Measurements from ENCODE around the gene PTPRN2. TPM values are rescaled to one million over a fixed set of nuclear protein-coding genes. Genes with fewer than 3 reads are reported as not detected.

PTPRN2 gene
- total and polyA plus RNA-seq, 7 donors, result 0.47 to 0.82 (median 0.51) TPM

DNA sequence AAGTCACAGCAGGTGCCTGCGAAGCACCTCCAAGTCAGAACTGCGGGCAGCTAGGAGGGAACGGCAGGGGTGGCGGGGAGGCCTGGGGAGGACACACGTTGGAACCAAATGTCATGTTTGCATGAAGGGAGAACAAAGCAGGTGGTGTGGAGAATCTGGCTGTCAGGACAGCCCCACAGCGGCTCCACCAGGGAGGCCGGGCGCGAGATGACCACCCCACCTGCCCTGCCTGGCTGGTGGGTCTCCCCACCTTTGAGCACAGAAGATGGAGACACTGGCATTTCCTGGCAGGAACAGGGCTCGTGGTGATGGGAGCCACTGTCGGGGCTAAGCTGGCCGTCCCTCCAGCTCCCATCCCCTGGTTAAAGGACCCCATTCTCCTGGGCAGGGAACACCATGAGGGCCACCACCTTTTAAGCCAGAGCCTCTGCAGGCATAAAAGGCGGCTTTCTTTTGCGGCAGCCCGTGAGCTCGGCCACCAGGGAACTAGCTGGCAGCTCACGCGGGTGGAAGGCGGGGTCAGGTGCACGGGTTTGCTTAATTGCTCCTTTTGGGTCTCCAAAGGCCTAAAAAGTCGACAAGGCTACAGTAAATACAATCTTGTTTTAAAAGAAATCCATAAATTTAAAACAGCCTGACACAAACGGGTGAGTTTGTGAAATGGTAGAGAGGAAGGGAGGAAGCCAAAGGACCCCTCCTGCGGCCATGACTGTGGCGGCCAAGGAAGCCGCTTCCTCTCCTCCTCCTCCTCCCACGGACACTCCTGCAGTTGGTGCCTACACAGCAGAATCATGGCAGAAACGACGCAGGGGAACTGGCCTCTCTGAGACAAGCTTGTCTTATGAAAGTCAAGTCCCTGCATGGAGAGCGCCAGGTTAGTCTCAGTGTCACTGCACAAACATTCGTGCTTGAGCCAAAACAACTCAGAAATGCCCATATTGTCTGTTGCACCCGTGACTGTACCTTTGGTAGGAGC lies 1037.0 kb downstream of the PTPRN2 start:
- DNase-seq (no peak), ATAC-seq (no peak)
- Histone ChIP-seq H3K36me3 (ENCODE audit: insufficient read depth in 1 of 2, low read depth in 1 of 2) (no peaks in the 10 kb centered on the region), H3K27ac (no peak overlapping the region), H3K9me3 (no peaks in the 10 kb centered on the region), H3K27me3 (ENCODE audit: insufficient read depth in 3 of 3, low read length in 2 of 3) (no peaks in the 10 kb centered on the region), H3K4me3 (no peak overlapping the region), H3K4me1 (no peaks in the 10 kb centered on the region)
- 79 to 80% (median 79%) methylated on average over 30 to 31 of the region's 31 CpGs for WGBS, 3 donors
- TF ChIP-seq, protein P1, sequence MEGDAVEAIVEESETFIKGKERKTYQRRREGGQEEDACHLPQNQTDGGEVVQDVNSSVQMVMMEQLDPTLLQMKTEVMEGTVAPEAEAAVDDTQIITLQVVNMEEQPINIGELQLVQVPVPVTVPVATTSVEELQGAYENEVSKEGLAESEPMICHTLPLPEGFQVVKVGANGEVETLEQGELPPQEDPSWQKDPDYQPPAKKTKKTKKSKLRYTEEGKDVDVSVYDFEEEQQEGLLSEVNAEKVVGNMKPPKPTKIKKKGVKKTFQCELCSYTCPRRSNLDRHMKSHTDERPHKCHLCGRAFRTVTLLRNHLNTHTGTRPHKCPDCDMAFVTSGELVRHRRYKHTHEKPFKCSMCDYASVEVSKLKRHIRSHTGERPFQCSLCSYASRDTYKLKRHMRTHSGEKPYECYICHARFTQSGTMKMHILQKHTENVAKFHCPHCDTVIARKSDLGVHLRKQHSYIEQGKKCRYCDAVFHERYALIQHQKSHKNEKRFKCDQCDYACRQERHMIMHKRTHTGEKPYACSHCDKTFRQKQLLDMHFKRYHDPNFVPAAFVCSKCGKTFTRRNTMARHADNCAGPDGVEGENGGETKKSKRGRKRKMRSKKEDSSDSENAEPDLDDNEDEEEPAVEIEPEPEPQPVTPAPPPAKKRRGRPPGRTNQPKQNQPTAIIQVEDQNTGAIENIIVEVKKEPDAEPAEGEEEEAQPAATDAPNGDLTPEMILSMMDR (IDR thresholded peaks at IDR 0.05), result no peak
- intact Hi-C loops (cut with DNase I), result no loop called here

DNA sequence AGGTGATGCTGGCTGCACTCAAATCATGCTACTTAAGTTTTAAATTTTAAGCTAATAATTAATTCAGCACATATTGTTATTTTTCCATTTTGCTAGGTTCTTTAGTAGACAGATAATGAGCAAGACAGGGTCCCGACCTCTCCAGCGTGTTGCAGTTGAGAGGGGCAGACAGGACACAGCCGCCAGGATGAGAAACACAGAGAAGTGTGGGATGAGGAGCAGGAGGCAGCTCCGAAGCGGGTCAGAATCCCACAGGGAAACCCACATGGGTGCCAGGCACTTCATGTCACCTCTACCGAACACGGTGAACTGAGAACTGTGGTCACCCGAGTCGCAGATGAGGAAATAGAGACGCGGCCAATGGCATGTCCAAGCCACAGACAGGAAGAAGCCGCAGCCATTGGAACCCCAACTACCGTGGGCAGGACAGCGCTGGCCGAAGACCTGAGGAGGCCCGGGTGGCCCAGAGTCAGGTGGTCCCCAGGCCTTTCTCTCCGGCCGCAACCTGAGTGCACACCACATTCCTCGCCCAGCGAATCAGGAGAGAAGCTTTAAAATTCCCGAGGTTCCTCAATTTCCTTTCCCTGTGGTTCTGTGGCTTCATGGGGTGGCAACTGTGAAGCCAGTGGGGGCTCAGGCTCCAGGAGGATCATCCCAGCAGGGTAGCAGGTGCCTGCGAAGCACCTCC lies 1037.9 kb downstream of the PTPRN2 start:
- DNase-seq, result no peak
- H3K36me3 ChIP-seq (ENCODE audit: insufficient read depth in 1 of 2, low read depth in 1 of 2), result no peaks in the 10 kb centered on the region
- H3K27ac ChIP-seq, result no peak overlapping the region
- TF ChIP-seq, protein P1 (IDR thresholded peaks at IDR 0.05), result no peak
- WGBS, 3 donors, result 91 to 92% (median 91%) methylated on average over 22 of the region's 22 CpGs
- ATAC-seq, result no peak
- intact Hi-C loops (cut with DNase I), result no loop called here
- H3K9me3 ChIP-seq, result no peaks in the 10 kb centered on the region
- H3K4me3 ChIP-seq, result no peak overlapping the region
- H3K4me1 ChIP-seq, result no peaks in the 10 kb centered on the region
- H3K27me3 ChIP-seq (ENCODE audit: insufficient read depth in 3 of 3, low read length in 2 of 3), result no peaks in the 10 kb centered on the region

DNA sequence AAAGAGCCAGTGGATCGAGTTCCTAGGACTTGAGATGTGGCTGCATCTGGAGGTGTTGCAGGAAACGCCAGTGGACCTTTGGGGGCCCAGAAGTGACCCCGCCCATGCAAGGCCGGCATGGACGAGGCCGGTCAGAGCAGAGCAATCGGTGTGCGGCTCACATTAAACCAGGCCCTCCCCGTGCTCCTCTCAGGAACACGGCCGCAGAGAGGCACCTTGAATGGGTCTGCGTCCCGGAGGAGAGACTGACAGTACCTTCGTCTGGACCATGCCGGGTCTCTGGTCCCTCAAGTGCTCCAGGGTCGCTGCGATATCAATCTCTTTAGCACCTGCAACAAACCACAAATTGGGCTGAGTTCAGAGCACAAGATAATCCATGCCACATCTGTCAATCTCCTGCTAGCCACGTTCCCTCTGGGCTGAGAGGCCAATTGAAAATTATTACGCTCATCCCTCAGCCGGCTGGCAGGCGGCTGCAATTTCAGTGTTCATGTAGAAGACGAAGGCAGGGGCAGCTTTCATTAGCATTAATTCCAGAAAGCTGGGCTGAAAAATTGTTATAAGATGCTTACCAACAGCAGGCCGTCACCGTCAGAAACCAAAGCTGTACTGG lies 1038.8 kb downstream of the PTPRN2 start:
- 72 to 85% (median 77%) methylated on average over 24 of the region's 24 CpGs for WGBS, 3 donors
- intact Hi-C loops (cut with DNase I), result no loop called here
- ATAC-seq, result no peak
- Histone ChIP-seq H3K9me3 (no peaks in the 10 kb centered on the region), H3K36me3 (ENCODE audit: insufficient read depth in 1 of 2, low read depth in 1 of 2) (no peaks in the 10 kb centered on the region), H3K27ac (no peak overlapping the region), H3K4me3 (no peak overlapping the region), H3K27me3 (ENCODE audit: insufficient read depth in 3 of 3, low read length in 2 of 3) (no peaks in the 10 kb centered on the region), H3K4me1 (no peaks in the 10 kb centered on the region)
- no peak for DNase-seq
- TF ChIP-seq, protein P1 (IDR thresholded peaks at IDR 0.05), result no peak

GRCh38 chr7:157547611-157548010 lies 1040.0 kb downstream of the PTPRN2 start:
- Histone ChIP-seq H3K4me3 (no peak overlapping the region), H3K9me3 (no peaks in the 10 kb centered on the region), H3K4me1 (no peaks in the 10 kb centered on the region), H3K36me3 (ENCODE audit: insufficient read depth in 1 of 2, low read depth in 1 of 2) (no peaks in the 10 kb centered on the region), H3K27me3 (ENCODE audit: insufficient read depth in 3 of 3, low read length in 2 of 3) (no peaks in the 10 kb centered on the region), H3K27ac (no peak overlapping the region)
- TF ChIP-seq, protein P1 (IDR thresholded peaks at IDR 0.05), result no peak
- 80 to 84% (median 82%) methylated on average over 23 of the region's 23 CpGs for WGBS, 3 donors
- intact Hi-C loops (cut with DNase I), result no loop called here
- no peak for DNase-seq
- no peak for ATAC-seq

Measured in psoas muscle (tissue), 8 donors.